Activated CD8-positive, alpha-beta T cell treated with anti-CD3 and anti-CD28 coated beads, Interleukin-2, amount 10 ng/mL, durations not matched to agents 7 days and 5 days (primary cell): ENCODE results near the gene LRRC14B. TPM values are rescaled to one million over a fixed set of nuclear protein-coding genes. Genes with fewer than 3 reads are reported as not detected.

Source experiments
- ATAC-seq: fragments of 150-1000 bp; cut with Tn5 transposase; one replicate; pipeline ENCODE4 v1.10.0; 2021; ENCODE audit warnings: moderate library complexity
- CTCF ChIA-PET: fragments of 350-600 bp; sonication (Branson Sonifier 250); formaldehyde crosslinking; loops from one replicate; lab custom pipeline; 2021; ENCODE audit warnings: antibody characterized with exemption; lab: Charles Lee
- POLR2A ChIA-PET: fragments of 350-600 bp; sonication (Branson Sonifier 250); formaldehyde crosslinking; loops from one replicate; lab custom pipeline; 2021; ENCODE audit warnings: antibody characterized with exemption; lab: Charles Lee
- DNase-seq: peaks from one replicate; pipeline ENCODE4 v3.0.0-alpha.2; 2020
- H3K27ac Mint-ChIP-seq: one replicate; pipeline ENCODE4 v1.8.0; 2021; ENCODE audit warnings: mild to moderate bottlenecking, mixed read lengths
- H3K27me3 Mint-ChIP-seq: one replicate; pipeline ENCODE4 v1.8.0; 2021; ENCODE audit warnings: low read depth, mixed read lengths
- H3K36me3 Mint-ChIP-seq: one replicate; pipeline ENCODE4 v1.8.0; 2021; ENCODE audit warnings: low read depth, mixed read lengths
- H3K4me1 Mint-ChIP-seq: one replicate; pipeline ENCODE4 v1.8.0; 2021; ENCODE audit warnings: low read depth, mixed read lengths
- H3K4me3 Mint-ChIP-seq: one replicate; pipeline ENCODE4 v1.8.0; 2021; ENCODE audit warnings: mild to moderate bottlenecking, mixed read lengths
- H3K9me3 Mint-ChIP-seq: one replicate; pipeline ENCODE4 v1.8.0; 2022; ENCODE audit warnings: mixed read lengths; ENCODE audit not compliant: insufficient read depth
- total RNA-seq, 2 experiments: library from RNA; stranded (reverse); gene quantifications; one replicate each; pipeline ENCODE4 v1.2.3, GENCODE V29; 2021

LRRC14B gene
- not detected for total RNA-seq

DNA sequence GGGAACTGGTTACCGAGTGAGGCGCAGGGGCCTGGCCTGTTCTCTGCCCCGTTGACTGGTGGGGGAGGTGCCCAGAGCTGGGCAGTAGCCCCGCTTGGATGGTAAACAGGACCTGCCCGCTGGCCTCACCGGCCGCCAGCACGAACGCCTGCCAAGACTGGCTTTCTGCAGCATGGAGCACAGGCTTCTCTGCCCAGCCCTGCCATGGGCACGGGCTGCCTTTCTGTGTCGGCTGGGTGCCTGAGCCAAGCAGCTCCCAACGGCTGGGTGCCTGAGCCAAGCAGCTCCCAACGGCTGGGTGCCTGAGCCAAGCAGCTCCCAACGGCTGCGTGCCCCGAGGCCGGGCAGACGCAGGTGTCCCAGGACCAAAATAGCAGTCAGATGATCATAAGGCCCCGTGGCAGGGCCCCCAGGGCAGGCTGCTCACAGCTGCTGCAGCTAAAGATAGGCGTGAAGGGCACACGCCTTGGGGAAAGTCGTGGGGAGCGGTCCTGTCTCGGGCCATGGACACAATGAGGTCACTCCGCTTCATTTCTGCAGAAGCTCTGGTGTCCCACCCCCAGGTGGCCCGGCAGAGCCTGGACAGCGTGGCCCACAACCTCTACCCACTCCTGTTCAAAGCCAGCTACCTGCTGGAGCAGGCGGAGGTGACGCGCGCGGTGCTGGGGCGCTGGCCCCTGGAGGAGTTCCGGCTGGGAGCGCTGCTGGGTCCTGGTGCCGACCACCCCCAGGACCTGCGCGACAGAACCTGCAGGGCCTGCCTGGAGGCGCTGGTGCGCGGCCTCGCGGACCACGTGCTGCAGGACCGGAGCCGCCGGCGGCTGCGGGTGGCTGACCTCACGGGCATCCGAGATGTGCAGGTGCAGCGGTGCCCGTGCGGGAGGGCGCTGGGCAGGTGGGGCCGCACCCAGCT is at the start of gene LRRC14B:
LRRC14B (plus strand) TSS at position 460 of the 913 bp plus-strand sequence; CDS start at position 504, 44 bp downstream.
- DNase-seq, result no peak
- CTCF ChIA-PET, result interaction anchor here (0.6 to 1.3 kb wide), 4 partner anchors 9 to 145 kb away, joined by 3 to 4 read pairs (median 3); partner anchors contain the start of genes CCDC127 and SDHA
- H3K4me1 Mint-ChIP-seq, result peaks cover 8% of the 10 kb centered on the region
- POLR2A ChIA-PET, result interaction anchor here (1.7 kb wide), 1 partner anchor 28 kb away, joined by 8 read pairs; the partner anchor contains the start of genes CCDC127 and SDHA
- no peak for ATAC-seq
- H3K36me3 Mint-ChIP-seq, result no peaks in the 10 kb centered on the region
- H3K27ac Mint-ChIP-seq, result no peak within 1 kb of the TSS
- H3K9me3 Mint-ChIP-seq, result no peaks in the 10 kb centered on the region
- peaks cover 2% of the 10 kb centered on the region for H3K27me3 Mint-ChIP-seq
- no peak within 1 kb of the TSS for H3K4me3 Mint-ChIP-seq

GRCh38 chr5:141761-142160 is 49.5 kb upstream of the LRRC14B start:
- DNase-seq (no peak), ATAC-seq (no peak)
- H3K27me3 Mint-ChIP-seq, result peaks cover 4% of the 10 kb centered on the region
- ChIA-PET CTCF (no interaction called here), POLR2A (no interaction called here)
- no peak overlapping the region for H3K4me3 Mint-ChIP-seq
- no peaks in the 10 kb centered on the region for H3K9me3 Mint-ChIP-seq
- no peaks in the 10 kb centered on the region for H3K4me1 Mint-ChIP-seq
- no peak overlapping the region for H3K27ac Mint-ChIP-seq
- no peaks in the 10 kb centered on the region for H3K36me3 Mint-ChIP-seq

GRCh38 chr5:142246-142810 is 49.0 kb upstream of the LRRC14B start:
- no peak for DNase-seq
- no peak for ATAC-seq
- H3K36me3 Mint-ChIP-seq, result no peaks in the 10 kb centered on the region
- H3K27ac Mint-ChIP-seq, result no peak overlapping the region
- ChIA-PET POLR2A (no interaction called here), CTCF (no interaction called here)
- no peak overlapping the region for H3K4me3 Mint-ChIP-seq
- peaks cover 3% of the 10 kb centered on the region for H3K9me3 Mint-ChIP-seq
- no peaks in the 10 kb centered on the region for H3K4me1 Mint-ChIP-seq
- no peaks in the 10 kb centered on the region for H3K27me3 Mint-ChIP-seq

DNA sequence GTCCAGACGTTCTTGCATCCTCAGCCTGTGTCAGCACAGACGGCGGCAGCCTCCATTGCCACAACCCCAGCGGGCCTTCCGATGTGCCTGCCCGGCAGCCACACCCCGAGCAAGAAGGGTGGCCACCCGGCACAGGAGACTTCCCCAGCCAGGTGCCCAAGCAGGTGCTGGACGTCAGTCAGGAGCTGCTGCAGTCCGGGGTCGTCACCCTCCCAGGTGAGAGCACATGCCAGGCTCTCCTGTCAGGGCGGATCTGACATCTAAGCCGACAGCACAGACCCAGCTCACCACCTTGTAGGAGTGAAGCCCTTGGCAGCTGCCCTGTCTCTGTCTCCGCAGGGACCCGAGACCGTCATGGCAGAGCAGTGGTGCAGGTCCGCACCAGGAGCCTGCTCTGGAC is 48.3 kb upstream of the LRRC14B start:
- Mint-ChIP-seq H3K9me3 (peaks cover 10% of the 10 kb centered on the region), H3K4me3 (no peak overlapping the region), H3K27me3 (peaks cover 1% of the 10 kb centered on the region), H3K4me1 (no peaks in the 10 kb centered on the region), H3K36me3 (no peaks in the 10 kb centered on the region), H3K27ac (no peak overlapping the region)
- DNase-seq, result no peak
- ATAC-seq, result no peak
- ChIA-PET CTCF (no interaction called here), POLR2A (no interaction called here)

- ChIA-PET CTCF (no interaction called here), POLR2A (no interaction called here)
- H3K27me3 Mint-ChIP-seq, result peaks cover 2% of the 10 kb centered on the region
These were observed 46.4 kb upstream of the LRRC14B start for GRCh38 chr5:144941-145340.

GRCh38 chr5:145585-146323 is 45.5 kb upstream of the LRRC14B start:
- no peaks in the 10 kb centered on the region for H3K36me3 Mint-ChIP-seq
- H3K9me3 Mint-ChIP-seq, result peaks cover 17% of the 10 kb centered on the region
- H3K27ac Mint-ChIP-seq, result no peak overlapping the region
- ChIA-PET POLR2A (no interaction called here), CTCF (no interaction called here)
- no peak overlapping the region for H3K4me3 Mint-ChIP-seq
- ATAC-seq (no peak), DNase-seq (no peak)
- no peaks in the 10 kb centered on the region for H3K4me1 Mint-ChIP-seq
- peaks cover 4% of the 10 kb centered on the region for H3K27me3 Mint-ChIP-seq

More at GRCh38 chr5:144941-145340, 46.4 kb upstream of the LRRC14B start:
- DNase-seq (no peak), ATAC-seq (no peak)
- Mint-ChIP-seq H3K4me3 (no peak overlapping the region), H3K27ac (no peak overlapping the region), H3K36me3 (no peaks in the 10 kb centered on the region), H3K9me3 (peaks cover 17% of the 10 kb centered on the region), H3K4me1 (no peaks in the 10 kb centered on the region)

GRCh38 chr5:147751-148150 is 43.5 kb upstream of the LRRC14B start:
- DNase-seq (no peak), ATAC-seq (no peak)
- Mint-ChIP-seq H3K36me3 (no peaks in the 10 kb centered on the region), H3K4me1 (no peaks in the 10 kb centered on the region), H3K4me3 (no peak overlapping the region), H3K27me3 (peaks cover 7% of the 10 kb centered on the region), H3K27ac (no peak overlapping the region), H3K9me3 (peaks cover 17% of the 10 kb centered on the region)
- ChIA-PET CTCF (no interaction called here), POLR2A (no interaction called here)

- no peak overlapping the region for H3K27ac Mint-ChIP-seq
- H3K4me1 Mint-ChIP-seq, result no peaks in the 10 kb centered on the region
- ATAC-seq (no peak), DNase-seq (no peak)
- peaks cover 7% of the 10 kb centered on the region for H3K27me3 Mint-ChIP-seq
- H3K4me3 Mint-ChIP-seq, result no peak overlapping the region
- POLR2A ChIA-PET, result no interaction called here
- H3K9me3 Mint-ChIP-seq, result peaks cover 17% of the 10 kb centered on the region
- no peaks in the 10 kb centered on the region for H3K36me3 Mint-ChIP-seq
- CTCF ChIA-PET, result no interaction called here
These were observed 41.4 kb upstream of the LRRC14B start for GRCh38 chr5:149745-150485.

- ATAC-seq (no peak), DNase-seq (no peak)
- Mint-ChIP-seq H3K4me3 (no peak overlapping the region), H3K27me3 (peaks cover 7% of the 10 kb centered on the region), H3K9me3 (peaks cover 17% of the 10 kb centered on the region), H3K4me1 (no peaks in the 10 kb centered on the region), H3K36me3 (no peaks in the 10 kb centered on the region), H3K27ac (no peak overlapping the region)
- CTCF ChIA-PET, result no interaction called here
- POLR2A ChIA-PET, result no interaction called here
These were observed 40.5 kb upstream of the LRRC14B start for GRCh38 chr5:150746-151145.

DNA sequence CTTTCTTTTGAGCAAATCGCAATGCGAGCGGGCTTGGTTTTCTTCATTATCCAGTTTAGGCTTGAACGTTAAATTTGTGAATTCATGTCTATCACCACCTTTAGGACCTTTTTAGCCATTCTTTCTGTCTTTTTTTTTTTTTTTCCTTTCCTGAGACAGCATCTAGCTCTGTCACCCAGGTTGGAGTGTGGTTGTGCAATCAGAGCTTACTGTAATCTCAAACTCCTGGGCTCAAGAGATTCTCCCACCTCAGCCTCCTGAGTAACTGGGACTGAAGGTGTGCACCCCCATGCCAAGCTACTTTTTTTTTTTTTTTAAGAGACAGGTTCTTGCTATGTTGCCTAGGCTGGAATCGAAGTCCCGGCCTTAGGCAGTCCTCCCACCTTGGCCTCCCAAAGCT is 39.2 kb upstream of the LRRC14B start:
- H3K4me3 Mint-ChIP-seq, result no peak overlapping the region
- no peaks in the 10 kb centered on the region for H3K36me3 Mint-ChIP-seq
- POLR2A ChIA-PET, result no interaction called here
- ATAC-seq (no peak), DNase-seq (no peak)
- no peak overlapping the region for H3K27ac Mint-ChIP-seq
- no peaks in the 10 kb centered on the region for H3K4me1 Mint-ChIP-seq
- CTCF ChIA-PET, result no interaction called here
- peaks cover 7% of the 10 kb centered on the region for H3K27me3 Mint-ChIP-seq
- H3K9me3 Mint-ChIP-seq, result peaks cover 17% of the 10 kb centered on the region

GRCh38 chr5:153256-153655 is 38.0 kb upstream of the LRRC14B start:
- DNase-seq (no peak), ATAC-seq (no peak)
- CTCF ChIA-PET, result no interaction called here
- Mint-ChIP-seq H3K4me3 (no peak overlapping the region), H3K36me3 (no peaks in the 10 kb centered on the region), H3K27me3 (peaks cover 5% of the 10 kb centered on the region), H3K4me1 (no peaks in the 10 kb centered on the region), H3K9me3 (peaks cover 5% of the 10 kb centered on the region), H3K27ac (no peak overlapping the region)
- POLR2A ChIA-PET, result no interaction called here
